Endothelial cell of umbilical vein (primary cell): ENCODE measurements around the gene ARFIP1. TPM values are rescaled to one million over a fixed set of nuclear protein-coding genes. Genes with fewer than 3 reads are reported as not detected.

ENCODE experiments used
- BruUV-seq: library from RNA; stranded (reverse); fragments of 400-500 nt; replicated peaks from 2 replicates; lab custom pipeline; 2021; lab: Mats Ljungman, UMichigan
- CTCF ChIA-PET: fragments of 300-600, 350-600 bp; sonication (Branson Sonifier 250); formaldehyde crosslinking; loops from one replicate; lab custom pipeline; 2021; ENCODE audit warnings: antibody characterized with exemption, inconsistent platforms; lab: Charles Lee
- POLR2A ChIA-PET: fragments of 300-600, 350-600 bp; sonication (Branson Sonifier 250); formaldehyde crosslinking; loops from one replicate; lab custom pipeline; 2021; ENCODE audit warnings: antibody characterized with exemption, inconsistent platforms; lab: Charles Lee
- DNase-seq: peaks from one replicate; pipeline ENCODE4 v3.0.0-alpha.2; 2011; ENCODE audit warnings: low read depth, low spot score
- FAIRE-seq: peaks from 2 replicates; lab custom pipeline; 2011; peaks lifted over from hg19 to GRCh38; lab: Jason Lieb, UNC
- H2AFZ ChIP-seq: 2 replicates; pipeline ENCODE4 v1.6.0; 2012; ENCODE audit warnings: low read depth, low read length, control low read depth, inconsistent platforms
- H3K27ac ChIP-seq: 2 replicates; pipeline ENCODE4 v1.5.1; 2011; ENCODE audit warnings: low read depth, mild to moderate bottlenecking, control low read depth, low read length, moderate library complexity; ENCODE audit not compliant: insufficient read depth
- H3K27me3 ChIP-seq, 2 experiments: 2 replicates each; pipeline versions ENCODE4 v1.6.0 to v1.6.1; 2011; ENCODE audit warnings: low read length in 2 of 2, mixed read lengths in 1 of 2; ENCODE audit not compliant: control insufficient read depth in 2 of 2, insufficient read depth in 2 of 2
- H3K36me3 ChIP-seq, 2 experiments: 2 replicates in 1 of 2; 3 replicates in 1 of 2; pipeline ENCODE4 v1.5.1; 2011; ENCODE audit warnings: low read length in 2 of 2, mild to moderate bottlenecking in 1 of 2, moderate library complexity in 1 of 2; ENCODE audit not compliant: control insufficient read depth in 2 of 2, insufficient read depth in 2 of 2; ENCODE audit errors: extremely low read depth in 1 of 2
- H3K4me1 ChIP-seq: 3 replicates; pipeline ENCODE4 v1.5.1; 2011; ENCODE audit warnings: mild to moderate bottlenecking, low read length; ENCODE audit not compliant: control insufficient read depth, insufficient read depth; ENCODE audit errors: extremely low read depth
- H3K4me2 ChIP-seq: 2 replicates; pipeline ENCODE4 v1.6.1; 2011; ENCODE audit warnings: low read length, control low read depth, mixed read lengths; ENCODE audit not compliant: insufficient read depth
- H3K4me3 ChIP-seq, 3 experiments: fragments of 200-600 bp in 1 of 3; sonication (generic), shearing (Covaris generic) in 1 of 3; replicated peaks in 1 of 3; 2 replicates each; pipeline ENCODE4 v1.5.1; 2011 to 2016; ENCODE audit warnings: control low read depth in 3 of 3, low read length in 3 of 3, mild to moderate bottlenecking in 2 of 3, inconsistent platforms in 1 of 3, low read depth in 1 of 3, moderate library complexity in 1 of 3; ENCODE audit not compliant: insufficient read depth in 1 of 3
- H3K79me2 ChIP-seq: 2 replicates; pipeline ENCODE4 v1.6.0; 2012; ENCODE audit warnings: low read length, inconsistent platforms; ENCODE audit not compliant: control insufficient read depth, insufficient read depth
- H3K9ac ChIP-seq: replicated peaks from 2 replicates; pipeline ENCODE3; 2011; ENCODE audit warnings: low read length, control low read depth; ENCODE audit not compliant: insufficient read depth; ENCODE audit errors: extremely low read depth
- H3K9me1 ChIP-seq: replicated peaks from 3 replicates; pipeline ENCODE4 v1.6.0; 2011; ENCODE audit warnings: mild to moderate bottlenecking, low read length; ENCODE audit not compliant: control insufficient read depth, insufficient read depth; ENCODE audit errors: extremely low read depth
- H3K9me3 ChIP-seq: replicated peaks from 2 replicates; pipeline ENCODE4 v1.5.1; 2012; ENCODE audit warnings: low read length, inconsistent platforms; ENCODE audit not compliant: control insufficient read depth, insufficient read depth
- H4K20me1 ChIP-seq: replicated peaks from 2 replicates; pipeline ENCODE3; 2011; ENCODE audit warnings: mild to moderate bottlenecking, low read length; ENCODE audit not compliant: control insufficient read depth, insufficient read depth; ENCODE audit errors: extremely low read depth
- EZH2 ChIP-seq: IDR thresholded peaks from 2 replicates; pipeline ENCODE4 v1.6.1; 2012; ENCODE audit warnings: borderline replicate concordance, low read depth, mild to moderate bottlenecking, moderate library complexity, low read length, inconsistent platforms; ENCODE audit not compliant: severe bottlenecking
- FOS ChIP-seq: IDR thresholded peaks from 2 replicates; pipeline ENCODE4 v1.6.1; 2011; ENCODE audit warnings: mild to moderate bottlenecking, low read length, moderate library complexity, borderline replicate concordance; ENCODE audit not compliant: insufficient read depth
- GATA2 ChIP-seq: IDR thresholded peaks from 2 replicates; pipeline ENCODE4 v1.7.0; 2011; ENCODE audit warnings: low read depth, mild to moderate bottlenecking, moderate library complexity, mixed read lengths, low read length; ENCODE audit not compliant: insufficient read length, insufficient read depth
- JUN ChIP-seq: IDR thresholded peaks from 2 replicates; pipeline ENCODE4 v1.6.1; 2011; ENCODE audit warnings: borderline replicate concordance, low read depth; ENCODE audit not compliant: insufficient read length, insufficient read depth
- MAX ChIP-seq: IDR thresholded peaks from 2 replicates; pipeline ENCODE4 v1.6.1; 2011; ENCODE audit not compliant: insufficient read depth, insufficient read length
- MYC ChIP-seq: IDR thresholded peaks from one replicate; pipeline ENCODE4 v1.6.1; 2011; ENCODE audit warnings: mild to moderate bottlenecking, low read depth, low read length
- POLR2A ChIP-seq: IDR thresholded peaks from 2 replicates; pipeline ENCODE4 v1.6.1; 2012; ENCODE audit warnings: low read depth, mild to moderate bottlenecking, control low read depth, low read length
- POLR2AphosphoS5 ChIP-seq: IDR thresholded peaks from 2 replicates; pipeline ENCODE4 v1.6.1; 2012; ENCODE audit warnings: low read depth, mild to moderate bottlenecking, control low read depth, low read length, moderate library complexity; ENCODE audit not compliant: insufficient read depth
- dilution Hi-C: fragments of 300-500 bp; cut with MboI; formaldehyde crosslinking; loops from one replicate; pipeline ENCODE4 v1.15.0; 2019; ENCODE audit warnings: low sequenced_read_pairs; ENCODE audit not compliant: extremely low pct_ligation_motif_present
- intact Hi-C: fragments of 100-400 bp; cut with micrococcal nuclease; formaldehyde crosslinking; loops from one replicate; pipeline ENCODE4 v1.10.0; 2022
- polyA plus RNA-seq, 4 experiments: library from polyadenylated mRNA; depleted of rRNA in 3 of 4; stranded (reverse) in 3 of 4; unstranded in 1 of 4; fragments of >200 nt; gene quantifications; 2 replicates each; pipeline versions ENCODE4 v1.2.1 to v1.2.3, GENCODE V29; 2011 to 2012; ENCODE audit warnings: missing spikeins in 1 of 4
- total RNA-seq: library from RNA; stranded (reverse); gene quantifications from 2 replicates; pipeline ENCODE4 v1.2.3, GENCODE V29; 2021
- TF ChIP-seq, protein P1 (sequence below), 2 donors: IDR thresholded peaks; 1 replicate in 1 of 2; 2 replicates in 1 of 2; pipeline ENCODE4 v1.5.1; 2011; ENCODE audit warnings: low read length in 2 of 2, mild to moderate bottlenecking in 2 of 2, moderate library complexity in 2 of 2, control low read depth in 1 of 2, inconsistent platforms in 1 of 2, low read depth in 1 of 2; ENCODE audit not compliant: insufficient read depth in 1 of 2; ENCODE audit errors: extremely low read depth in 1 of 2

ARFIP1 gene
- total and polyA plus RNA-seq, 2 donors (not counting 3 experiments of a cell fraction or from before 2014, with no cell fraction given) = 10.0 to 24.2 TPM

DNA sequence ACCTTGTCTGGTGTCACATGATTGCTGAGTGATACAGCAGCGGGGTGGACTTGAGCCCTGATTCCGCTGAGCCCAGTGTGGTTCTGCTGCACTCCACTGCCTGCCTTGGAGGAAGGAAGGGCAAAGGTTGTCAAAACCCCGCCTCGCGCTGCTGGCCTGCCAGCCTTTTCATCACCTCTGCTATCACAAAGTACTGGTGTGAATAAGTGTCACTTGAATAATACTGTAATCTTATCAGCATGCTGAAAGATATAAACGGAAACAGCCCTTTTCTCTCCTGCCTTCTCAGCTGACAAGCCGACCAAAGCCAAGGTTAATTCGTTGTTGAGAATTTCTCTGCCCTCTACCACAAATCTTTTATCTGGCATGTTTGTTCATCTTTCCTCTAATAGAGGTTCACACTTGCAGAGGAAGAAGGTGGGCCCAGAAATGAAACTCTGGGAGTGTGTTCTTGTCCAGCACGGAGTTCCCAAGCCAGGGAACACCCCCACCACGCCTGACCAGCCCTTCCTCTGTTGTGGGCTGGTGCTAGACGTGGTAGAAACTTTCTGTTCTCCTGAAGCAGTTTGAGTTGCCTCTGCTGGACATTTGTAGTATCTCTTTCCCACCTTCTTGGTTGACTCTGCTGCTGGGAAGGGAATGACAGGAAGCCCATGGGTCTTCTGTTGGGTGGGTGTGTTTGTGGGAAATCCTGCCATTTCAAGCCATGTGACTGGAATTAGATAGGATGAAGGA lies 177.8 kb downstream of the ARFIP1 start:
- BruUV-seq = no TSS peak
- Histone ChIP-seq H3K4me2 (peak overlapping the region; percentile 22), H4K20me1 (no peaks in the 10 kb centered on the region), H3K27me3 (no peaks in the 10 kb centered on the region), H2AFZ (peak overlapping the region; percentile 21), H3K4me1 (peaks cover 37% of the 10 kb centered on the region), H3K27ac (no peak overlapping the region), H3K4me3 (no peak overlapping the region), H3K9me3 (no peaks in the 10 kb centered on the region), H3K9me1 (no peaks in the 10 kb centered on the region), H3K79me2 (no peaks in the 10 kb centered on the region), H3K36me3 (no peaks in the 10 kb centered on the region), H3K9ac (no peak overlapping the region)
- POLR2A ChIA-PET = no interaction called here
- TF ChIP-seq EZH2 = no peak
- TF ChIP-seq POLR2A = no peak
- TF ChIP-seq MAX = no peak
- peak; percentile 39 for TF ChIP-seq POLR2AphosphoS5
- TF ChIP-seq, protein P1, sequence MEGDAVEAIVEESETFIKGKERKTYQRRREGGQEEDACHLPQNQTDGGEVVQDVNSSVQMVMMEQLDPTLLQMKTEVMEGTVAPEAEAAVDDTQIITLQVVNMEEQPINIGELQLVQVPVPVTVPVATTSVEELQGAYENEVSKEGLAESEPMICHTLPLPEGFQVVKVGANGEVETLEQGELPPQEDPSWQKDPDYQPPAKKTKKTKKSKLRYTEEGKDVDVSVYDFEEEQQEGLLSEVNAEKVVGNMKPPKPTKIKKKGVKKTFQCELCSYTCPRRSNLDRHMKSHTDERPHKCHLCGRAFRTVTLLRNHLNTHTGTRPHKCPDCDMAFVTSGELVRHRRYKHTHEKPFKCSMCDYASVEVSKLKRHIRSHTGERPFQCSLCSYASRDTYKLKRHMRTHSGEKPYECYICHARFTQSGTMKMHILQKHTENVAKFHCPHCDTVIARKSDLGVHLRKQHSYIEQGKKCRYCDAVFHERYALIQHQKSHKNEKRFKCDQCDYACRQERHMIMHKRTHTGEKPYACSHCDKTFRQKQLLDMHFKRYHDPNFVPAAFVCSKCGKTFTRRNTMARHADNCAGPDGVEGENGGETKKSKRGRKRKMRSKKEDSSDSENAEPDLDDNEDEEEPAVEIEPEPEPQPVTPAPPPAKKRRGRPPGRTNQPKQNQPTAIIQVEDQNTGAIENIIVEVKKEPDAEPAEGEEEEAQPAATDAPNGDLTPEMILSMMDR (IDR thresholded peaks at IDR 0.05; ENCODE audit: extremely low read depth in 1 of 2, insufficient read depth in 1 of 2, low read depth in 1 of 2, low read length in 2 of 2) = peak in 1 of 2 donors; percentile 6
- TF ChIP-seq GATA2 = peak; percentile 86
- no peak for TF ChIP-seq FOS
- TF ChIP-seq MYC = no peak
- no peak for TF ChIP-seq JUN
- intact Hi-C loops (no loop called here), dilution Hi-C loops (no loop called here)
- peak; percentile 69 for DNase-seq
- peak; percentile 68 for FAIRE-seq
- CTCF ChIA-PET = interaction anchor here (1.2 kb wide), 1 partner anchor 14 kb away, joined by 3 read pairs; no protein-coding TSS in a partner anchor
